ENCODE measurements around the gene PHF11. TPM values are rescaled to one million over a fixed set of nuclear protein-coding genes. Genes with fewer than 3 reads are reported as not detected.

PHF11 gene
- total and polyA plus RNA-seq, 2 donors (not counting 3 experiments of a cell fraction or from before 2014, with no cell fraction given) = 12.9 to 32.4 TPM

DNA sequence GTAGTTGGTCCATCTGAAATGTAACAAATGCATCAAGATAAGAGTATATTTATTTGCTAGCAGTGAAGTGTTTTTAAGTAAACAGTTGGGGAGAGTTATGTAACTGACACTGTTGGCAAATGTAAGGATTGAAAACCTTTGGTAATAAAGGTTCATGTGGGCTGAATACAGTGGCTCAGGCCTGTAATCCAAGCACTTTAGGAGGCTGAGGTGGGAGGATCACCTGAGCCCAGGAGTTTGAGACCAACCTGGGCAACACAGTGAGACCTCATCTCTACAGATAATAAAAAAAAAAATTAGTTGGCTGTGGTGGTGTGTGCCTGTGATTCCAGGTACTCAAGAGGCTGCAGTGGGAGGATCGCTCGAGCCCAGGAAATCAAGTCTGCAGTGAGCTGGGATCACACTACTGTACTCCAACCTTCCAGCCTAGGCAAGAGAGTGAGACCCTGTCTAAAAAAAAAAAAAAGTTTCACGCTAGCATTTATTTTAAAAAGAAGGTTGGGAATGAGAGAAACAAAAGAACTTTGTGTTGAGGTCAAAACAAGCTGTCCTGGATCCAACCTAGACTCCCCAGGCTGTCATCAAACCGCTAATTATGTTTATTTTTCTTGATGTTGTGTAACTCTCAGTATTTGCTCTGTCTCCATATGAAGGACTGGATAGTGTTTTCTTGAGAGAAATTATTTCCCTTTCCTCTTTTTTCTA lies 31.0 kb upstream of the PHF11 start:
- no peaks in the 10 kb centered on the region for H3K4me1 ChIP-seq (ENCODE audit: control insufficient read depth, extremely low read depth, insufficient read depth, low read length)
- DNase-seq (ENCODE audit: low read depth, low spot score) = no peak
- H4K20me1 ChIP-seq (replicated peaks; ENCODE audit: control insufficient read depth, extremely low read depth, insufficient read depth, low read length) = no peaks in the 10 kb centered on the region
- peaks cover 0 to 2% of the 10 kb centered on the region in 2 experiments for H3K36me3 ChIP-seq (ENCODE audit: control insufficient read depth in 2 of 2, extremely low read depth in 1 of 2, insufficient read depth in 2 of 2, low read length in 2 of 2)
- CTCF ChIA-PET = interaction anchor here (1.0 to 1.6 kb wide), 2 partner anchors 9 to 13 kb away, joined by 3 to 4 read pairs; no protein-coding TSS in a partner anchor
- H3K79me2 ChIP-seq (ENCODE audit: control insufficient read depth, insufficient read depth, low read length) = no peaks in the 10 kb centered on the region
- no peak overlapping the region for H3K9ac ChIP-seq (replicated peaks; ENCODE audit: extremely low read depth, insufficient read depth, low read length)
- H3K9me3 ChIP-seq (replicated peaks; ENCODE audit: control insufficient read depth, insufficient read depth, low read length) = no peaks in the 10 kb centered on the region
- TF ChIP-seq, protein P1, sequence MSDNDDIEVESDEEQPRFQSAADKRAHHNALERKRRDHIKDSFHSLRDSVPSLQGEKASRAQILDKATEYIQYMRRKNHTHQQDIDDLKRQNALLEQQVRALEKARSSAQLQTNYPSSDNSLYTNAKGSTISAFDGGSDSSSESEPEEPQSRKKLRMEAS (IDR thresholded peaks at IDR 0.05; ENCODE audit: insufficient read depth, insufficient read length) = no peak
- TF ChIP-seq POLR2AphosphoS5 (IDR thresholded peaks at IDR 0.05; ENCODE audit: insufficient read depth, low read depth, low read length) = no peak
- no peak for TF ChIP-seq POLR2A (IDR thresholded peaks at IDR 0.05; ENCODE audit: low read depth, low read length)
- no peak for TF ChIP-seq EZH2 (IDR thresholded peaks at IDR 0.05; ENCODE audit: borderline replicate concordance, low read depth, low read length, severe bottlenecking)
- TF ChIP-seq GATA2 (IDR thresholded peaks at IDR 0.05; ENCODE audit: insufficient read depth, insufficient read length, low read depth, low read length) = no peak
- TF ChIP-seq, protein P2, sequence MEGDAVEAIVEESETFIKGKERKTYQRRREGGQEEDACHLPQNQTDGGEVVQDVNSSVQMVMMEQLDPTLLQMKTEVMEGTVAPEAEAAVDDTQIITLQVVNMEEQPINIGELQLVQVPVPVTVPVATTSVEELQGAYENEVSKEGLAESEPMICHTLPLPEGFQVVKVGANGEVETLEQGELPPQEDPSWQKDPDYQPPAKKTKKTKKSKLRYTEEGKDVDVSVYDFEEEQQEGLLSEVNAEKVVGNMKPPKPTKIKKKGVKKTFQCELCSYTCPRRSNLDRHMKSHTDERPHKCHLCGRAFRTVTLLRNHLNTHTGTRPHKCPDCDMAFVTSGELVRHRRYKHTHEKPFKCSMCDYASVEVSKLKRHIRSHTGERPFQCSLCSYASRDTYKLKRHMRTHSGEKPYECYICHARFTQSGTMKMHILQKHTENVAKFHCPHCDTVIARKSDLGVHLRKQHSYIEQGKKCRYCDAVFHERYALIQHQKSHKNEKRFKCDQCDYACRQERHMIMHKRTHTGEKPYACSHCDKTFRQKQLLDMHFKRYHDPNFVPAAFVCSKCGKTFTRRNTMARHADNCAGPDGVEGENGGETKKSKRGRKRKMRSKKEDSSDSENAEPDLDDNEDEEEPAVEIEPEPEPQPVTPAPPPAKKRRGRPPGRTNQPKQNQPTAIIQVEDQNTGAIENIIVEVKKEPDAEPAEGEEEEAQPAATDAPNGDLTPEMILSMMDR (IDR thresholded peaks at IDR 0.05; ENCODE audit: extremely low read depth in 1 of 2, insufficient read depth in 1 of 2, low read depth in 1 of 2, low read length in 2 of 2) = no peak
- no peak for TF ChIP-seq FOS (IDR thresholded peaks at IDR 0.05; ENCODE audit: borderline replicate concordance, insufficient read depth, low read length)
- TF ChIP-seq MYC (IDR thresholded peaks at IDR 0.05; ENCODE audit: low read depth, low read length) = no peak
- no peak for TF ChIP-seq JUN (IDR thresholded peaks at IDR 0.05; ENCODE audit: borderline replicate concordance, insufficient read depth, insufficient read length, low read depth)
- no peaks in the 10 kb centered on the region for H3K9me1 ChIP-seq (replicated peaks; ENCODE audit: control insufficient read depth, extremely low read depth, insufficient read depth, low read length)
- BruUV-seq (replicated peaks) = no TSS peak
- H3K27ac ChIP-seq (ENCODE audit: insufficient read depth, low read depth, low read length) = no peak overlapping the region
- intact Hi-C loops (cut with micrococcal nuclease) (no loop called here), dilution Hi-C loops (cut with MboI; ENCODE audit: extremely low pct_ligation_motif_present, low sequenced_read_pairs) (no loop called here)
- no peak for FAIRE-seq
- no peak overlapping the region for H3K4me2 ChIP-seq (ENCODE audit: insufficient read depth, low read length)
- no peak overlapping the region for H2AFZ ChIP-seq (ENCODE audit: low read depth, low read length)
- no peak overlapping the region for H3K4me3 ChIP-seq (replicated peaks in 1 of 3; ENCODE audit: insufficient read depth in 1 of 3, low read depth in 1 of 3, low read length in 3 of 3)
- H3K27me3 ChIP-seq (ENCODE audit: control insufficient read depth in 2 of 2, insufficient read depth in 2 of 2, low read length in 2 of 2) = no peaks in the 10 kb centered on the region
- POLR2A ChIA-PET = no interaction called here

Data from endothelial cell of umbilical vein (primary cell).